K562 (cell line): ENCODE data around the gene RNF141. TPM values are rescaled to one million over a fixed set of nuclear protein-coding genes. Genes with fewer than 3 reads are reported as not detected.
A peak's percentile ranks its signal among the peaks of the same experiment; 100 is the strongest.

Source experiments
- CEBPZ ChIP-seq: fragments of 150-350 bp; IDR thresholded peaks from 2 replicates; pipeline ENCODE4 v1.6.1; 2014; ENCODE audit warnings: low read depth, mild to moderate bottlenecking, low read length, borderline replicate concordance
- DEAF1 ChIP-seq: fragments of 450-650 bp; formaldehyde crosslinking; IDR thresholded peaks from 2 replicates; pipeline ENCODE4 v1.4.0; 2020; ENCODE audit warnings: mild to moderate bottlenecking, moderate library complexity
- HMG20B ChIP-seq: fragments of 250-450 bp; sonication (Bioruptor Pico); IDR thresholded peaks from 2 replicates; pipeline ENCODE4 v1.5.0; 2021; ENCODE audit warnings: mild to moderate bottlenecking
- IRF1 ChIP-seq: sonication (generic); formaldehyde crosslinking; IDR thresholded peaks from 2 replicates; pipeline ENCODE4 v1.8.0; 2022; ENCODE audit warnings: missing genetic modification reagents, mild to moderate bottlenecking, borderline replicate concordance
- IRF2 ChIP-seq: sonication (generic); formaldehyde crosslinking; IDR thresholded peaks from 2 replicates; pipeline ENCODE4 v1.8.1; 2022; ENCODE audit warnings: mild to moderate bottlenecking, missing genetic modification reagents
- NCOA2 ChIP-seq, 2 experiments: fragments of 450-650 bp; IDR thresholded peaks; 2 replicates each; pipeline ENCODE4 v1.6.1; 2018; ENCODE audit warnings: mild to moderate bottlenecking in 2 of 2, moderate library complexity in 1 of 2; ENCODE audit not compliant: partially characterized antibody in 2 of 2
- NFIC ChIP-seq: fragments of 450-650 bp; IDR thresholded peaks from 2 replicates; pipeline ENCODE4 v1.6.1; 2017; ENCODE audit warnings: mild to moderate bottlenecking, inconsistent platforms
- PHF8 ChIP-seq: fragments of 200-600 bp; sonication (generic); IDR thresholded peaks from 2 replicates; pipeline ENCODE4 v1.6.1; 2012; ENCODE audit warnings: mixed run types, mild to moderate bottlenecking, inconsistent platforms, low read length, moderate library complexity, borderline replicate concordance
- PML ChIP-seq: IDR thresholded peaks from 2 replicates; pipeline ENCODE4 v1.6.1; 2012; ENCODE audit warnings: low read length, inconsistent platforms
- RBM39 ChIP-seq: fragments of 200-400 bp; formaldehyde crosslinking; optimal IDR thresholded peaks from 2 replicates; pipeline ENCODE3; 2018; ENCODE audit warnings: low read depth, low read length
- SMARCE1 ChIP-seq: fragments of 450-650 bp; IDR thresholded peaks from 2 replicates; pipeline ENCODE4 v1.7.1; 2016; ENCODE audit warnings: mild to moderate bottlenecking
- ZBTB7A ChIP-seq: IDR thresholded peaks from 2 replicates; pipeline ENCODE4 v1.6.1; 2011; ENCODE audit warnings: low read depth, mild to moderate bottlenecking, low read length, moderate library complexity, borderline replicate concordance; ENCODE audit not compliant: control insufficient read depth
- ZHX1 ChIP-seq: fragments of 150-350 bp; conservative IDR thresholded peaks from 2 replicates; pipeline ENCODE4 v1.6.1; 2014; ENCODE audit warnings: low read length
- ZNF224 ChIP-seq: sonication (generic); formaldehyde crosslinking; IDR thresholded peaks from 2 replicates; pipeline ENCODE4 v1.8.0; 2022; ENCODE audit warnings: mild to moderate bottlenecking, missing genetic modification reagents
- ZNF232 ChIP-seq: sonication (generic); formaldehyde crosslinking; IDR thresholded peaks from 2 replicates; pipeline ENCODE4 v1.8.0; 2022; ENCODE audit warnings: mild to moderate bottlenecking, missing genetic modification reagents
- ZNF324 ChIP-seq: fragments of 250-450 bp; sonication (Bioruptor Pico); IDR thresholded peaks from 2 replicates; pipeline ENCODE4 v1.4.0; 2020; ENCODE audit warnings: mild to moderate bottlenecking
- ZNF79 ChIP-seq: fragments of 250-450 bp; sonication (Bioruptor Pico); IDR thresholded peaks from 2 replicates; pipeline ENCODE4 v1.4.0; 2020; ENCODE audit warnings: low read depth, mild to moderate bottlenecking, moderate library complexity
- polyA plus RNA-seq, 8 experiments: library from polyadenylated mRNA; depleted of rRNA in 4 of 8; stranded (reverse) in 5 of 8; unstranded in 3 of 8; fragments of >200 nt; fragmentation: Nextera tagmentation in 2 of 8; fragmentation: Illumina TruSeq in 1 of 8; extraction: Ambion mirVana in 2 of 8; extraction: Trizol in 1 of 8; gene quantifications; 2 replicates each; pipeline versions ENCODE4 v1.2.1 to v1.2.3, GENCODE V29; 2011 to 2014; ENCODE audit warnings: inconsistent platforms in 1 of 8, missing spikeins in 1 of 8
- total RNA-seq, 7 experiments: library from RNA; depleted of rRNA in 6 of 7; stranded (reverse); fragments of >200 nt in 6 of 7; fragmentation: Illumina TruSeq in 2 of 7; extraction: Trizol in 2 of 7; gene quantifications; 2 replicates each; pipeline versions ENCODE4 v1.2.1 to v1.2.3, GENCODE V29; 2011 to 2021; ENCODE audit warnings: low replicate concordance in 1 of 7

RNF141 gene
- total and polyA plus RNA-seq, 9 of the 15 experiments (the other 6 are each of a cell fraction or from before 2014, with no cell fraction given) = 9.7 to 51.9 (median 18.9) TPM

GRCh38 chr11:10490398-10491241, 50.4 kb downstream of the RNF141 start (continued):
- TF ChIP-seq DEAF1 (CRISPR knock-in tag) (no peak), ZNF232 (CRISPR knock-in tag) (no peak), ZBTB7A (no peak), ZNF224 (no peak), PML (no peak), NFIC (peak; percentile 75), HMG20B (CRISPR knock-in tag) (no peak), SMARCE1 (peak; percentile 92), ZNF79 (CRISPR knock-in tag) (no peak), ZHX1 (no peak), NCOA2 (IDR thresholded peaks at IDR 0.05; ENCODE audit: partially characterized antibody in 2 of 2) (no peak), IRF2 (CRISPR knock-in tag) (no peak), PHF8 (no peak), IRF1 (CRISPR knock-in tag) (no peak), RBM39 (no peak), ZNF324 (no peak), CEBPZ (no peak)
